Effector memory CD4-positive, alpha-beta T cell (primary cell): ENCODE measurements around the gene ZNF502.
A peak's percentile ranks its signal among the peaks of the same experiment; 100 is the strongest.

ENCODE experiments used
- DNase-seq, 3 donors: peaks; one replicate each; pipeline ENCODE4 v3.0.0-alpha.2; 2020
- H3K27ac ChIP-seq: 2 replicates; pipeline ENCODE4 v1.7.0; 2013; ENCODE audit warnings: mild to moderate bottlenecking, low read length, moderate library complexity; ENCODE audit not compliant: insufficient read depth, poor library complexity, severe bottlenecking
- H3K27me3 ChIP-seq: replicated peaks from 2 replicates; pipeline ENCODE4 v1.7.0; 2013; ENCODE audit warnings: mild to moderate bottlenecking, low read length; ENCODE audit not compliant: insufficient read depth, control insufficient read depth, poor library complexity, severe bottlenecking
- H3K36me3 ChIP-seq: 2 replicates; pipeline ENCODE4 v1.7.0; 2013; ENCODE audit warnings: mild to moderate bottlenecking, low read length, moderate library complexity; ENCODE audit not compliant: control insufficient read depth, insufficient read depth
- H3K4me1 ChIP-seq: 2 replicates; pipeline ENCODE4 v1.7.0; 2013; ENCODE audit warnings: low read length, mild to moderate bottlenecking; ENCODE audit not compliant: control insufficient read depth, insufficient read depth, poor library complexity, severe bottlenecking
- H3K4me3 ChIP-seq: 2 replicates; pipeline ENCODE4 v1.7.0; 2013; ENCODE audit warnings: low read length, low read depth, mild to moderate bottlenecking; ENCODE audit not compliant: insufficient read depth, poor library complexity, severe bottlenecking
- H3K9me3 ChIP-seq: 2 replicates; pipeline ENCODE4 v1.7.0; 2013; ENCODE audit warnings: mild to moderate bottlenecking, low read length, moderate library complexity; ENCODE audit not compliant: control insufficient read depth

The ZNF502 gene

GRCh38 chr3:44685128-44685800 is 27.2 kb upstream of the ZNF502 start:
- DNase-seq: peak in 1 of 3 donors; percentile 2
- Histone ChIP-seq H3K27ac (no peak overlapping the region), H3K27me3 (peaks cover 2% of the 10 kb centered on the region), H3K4me1 (no peaks in the 10 kb centered on the region), H3K4me3 (peak overlapping the region; percentile 66), H3K9me3 (peaks cover 6% of the 10 kb centered on the region), H3K36me3 (no peaks in the 10 kb centered on the region)

DNA sequence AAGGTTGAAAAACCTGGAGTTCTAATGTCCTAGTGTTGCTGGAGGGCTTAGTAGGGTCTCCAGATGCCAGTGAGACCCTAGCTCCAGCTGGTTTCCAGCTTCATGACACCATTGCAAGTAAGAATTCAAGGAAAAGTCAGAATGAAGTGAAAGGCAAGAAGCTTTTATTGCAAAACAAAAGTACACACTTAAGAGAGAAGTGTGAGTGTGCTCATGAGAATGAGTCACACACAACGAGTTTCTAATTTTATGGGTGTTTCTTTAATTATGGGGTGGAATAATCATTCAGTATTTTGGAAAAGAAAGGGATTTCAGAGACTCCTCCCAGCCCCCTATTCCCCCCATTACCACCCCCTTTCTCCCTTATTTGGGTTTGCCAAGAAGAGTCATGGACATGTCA is 24.6 kb upstream of the ZNF502 start:
- no peak overlapping the region for H3K4me3 ChIP-seq
- H3K4me1 ChIP-seq: no peaks in the 10 kb centered on the region
- H3K27me3 ChIP-seq: peaks cover 2% of the 10 kb centered on the region
- DNase-seq: no peak
- no peaks in the 10 kb centered on the region for H3K36me3 ChIP-seq
- no peak overlapping the region for H3K27ac ChIP-seq
- peaks cover 6% of the 10 kb centered on the region for H3K9me3 ChIP-seq

DNA sequence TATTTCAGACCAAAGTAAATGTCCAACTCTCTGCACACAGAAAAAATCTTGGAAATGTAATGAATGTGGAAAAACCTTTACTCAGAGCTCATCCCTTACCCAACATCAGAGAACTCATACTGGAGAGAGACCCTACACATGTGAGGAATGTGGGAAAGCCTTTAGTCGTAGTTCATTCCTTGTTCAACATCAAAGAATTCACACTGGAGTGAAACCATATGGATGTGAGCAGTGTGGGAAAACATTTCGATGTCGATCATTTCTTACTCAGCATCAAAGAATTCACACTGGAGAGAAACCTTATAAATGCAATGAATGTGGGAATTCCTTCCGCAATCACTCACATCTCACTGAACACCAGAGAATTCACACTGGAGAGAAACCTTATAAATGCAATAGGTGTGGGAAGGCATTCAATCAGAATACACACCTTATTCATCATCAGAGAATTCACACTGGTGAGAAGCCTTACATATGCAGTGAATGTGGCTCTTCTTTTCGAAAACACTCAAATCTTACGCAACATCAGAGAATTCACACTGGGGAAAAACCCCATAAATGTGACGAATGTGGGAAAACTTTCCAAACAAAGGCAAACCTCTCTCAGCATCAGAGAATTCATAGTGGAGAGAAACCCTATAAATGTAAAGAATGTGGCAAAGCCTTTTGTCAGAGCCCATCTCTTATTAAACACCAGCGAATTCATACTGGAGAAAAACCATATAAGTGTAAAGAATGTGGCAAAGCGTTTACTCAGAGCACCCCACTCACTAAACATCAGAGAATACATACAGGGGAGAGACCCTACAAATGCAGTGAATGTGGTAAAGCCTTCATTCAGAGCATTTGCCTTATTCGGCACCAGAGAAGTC is 9.0 kb downstream of the ZNF502 start:
- no peak for DNase-seq
- H3K36me3 ChIP-seq: peaks cover 17% of the 10 kb centered on the region
- no peaks in the 10 kb centered on the region for H3K4me1 ChIP-seq
- H3K4me3 ChIP-seq: no peak overlapping the region
- H3K9me3 ChIP-seq: peaks cover 68% of the 10 kb centered on the region
- H3K27me3 ChIP-seq: no peaks in the 10 kb centered on the region
- no peak overlapping the region for H3K27ac ChIP-seq

DNA sequence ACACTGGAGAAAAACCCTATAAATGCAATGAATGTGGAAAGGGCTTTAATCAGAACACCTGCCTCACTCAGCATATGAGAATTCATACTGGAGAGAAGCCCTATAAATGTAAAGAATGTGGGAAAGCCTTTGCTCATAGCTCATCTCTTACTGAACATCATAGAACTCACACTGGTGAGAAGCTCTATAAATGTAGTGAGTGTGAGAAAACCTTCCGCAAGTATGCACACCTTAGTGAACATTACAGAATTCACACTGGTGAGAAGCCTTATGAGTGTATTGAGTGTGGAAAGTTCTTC is 9.6 kb downstream of the ZNF502 start:
- Histone ChIP-seq H3K36me3 (peaks cover 17% of the 10 kb centered on the region), H3K9me3 (peaks cover 67% of the 10 kb centered on the region), H3K27ac (no peak overlapping the region), H3K4me3 (no peak overlapping the region), H3K27me3 (no peaks in the 10 kb centered on the region), H3K4me1 (no peaks in the 10 kb centered on the region)
- no peak for DNase-seq

GRCh38 chr3:44729384-44729910 is 17.0 kb downstream of the ZNF502 start, which contains the start of gene ZNF501:
ZNF501 (plus strand) TSS chr3:44729635; CDS start chr3:44734422, 4,787 bp downstream.
- Histone ChIP-seq H3K4me1 (no peaks in the 10 kb centered on the region), H3K9me3 (peaks cover 27% of the 10 kb centered on the region), H3K27me3 (no peaks in the 10 kb centered on the region), H3K4me3 (peak within 1 kb of the TSS; percentile 70), H3K36me3 (peaks cover 24% of the 10 kb centered on the region), H3K27ac (no peak within 1 kb of the TSS)
- peak; percentile 63 to 75 (median 69) for DNase-seq

GRCh38 chr3:44734646-44735168 is 22.2 kb downstream of the ZNF502 start:
- Histone ChIP-seq H3K27me3 (no peaks in the 10 kb centered on the region), H3K4me1 (no peaks in the 10 kb centered on the region), H3K4me3 (no peak overlapping the region), H3K27ac (no peak overlapping the region), H3K36me3 (peaks cover 24% of the 10 kb centered on the region), H3K9me3 (peaks cover 35% of the 10 kb centered on the region)
- no peak for DNase-seq

GRCh38 chr3:44761101-44761423 is 48.6 kb downstream of the ZNF502 start:
- DNase-seq: no peak
- no peaks in the 10 kb centered on the region for H3K9me3 ChIP-seq
- H3K27ac ChIP-seq: peak overlapping the region; percentile 72
- H3K36me3 ChIP-seq: peaks cover 5% of the 10 kb centered on the region
- H3K27me3 ChIP-seq: no peaks in the 10 kb centered on the region
- H3K4me3 ChIP-seq: peak overlapping the region; percentile 89
- H3K4me1 ChIP-seq: peaks cover 3% of the 10 kb centered on the region

DNA sequence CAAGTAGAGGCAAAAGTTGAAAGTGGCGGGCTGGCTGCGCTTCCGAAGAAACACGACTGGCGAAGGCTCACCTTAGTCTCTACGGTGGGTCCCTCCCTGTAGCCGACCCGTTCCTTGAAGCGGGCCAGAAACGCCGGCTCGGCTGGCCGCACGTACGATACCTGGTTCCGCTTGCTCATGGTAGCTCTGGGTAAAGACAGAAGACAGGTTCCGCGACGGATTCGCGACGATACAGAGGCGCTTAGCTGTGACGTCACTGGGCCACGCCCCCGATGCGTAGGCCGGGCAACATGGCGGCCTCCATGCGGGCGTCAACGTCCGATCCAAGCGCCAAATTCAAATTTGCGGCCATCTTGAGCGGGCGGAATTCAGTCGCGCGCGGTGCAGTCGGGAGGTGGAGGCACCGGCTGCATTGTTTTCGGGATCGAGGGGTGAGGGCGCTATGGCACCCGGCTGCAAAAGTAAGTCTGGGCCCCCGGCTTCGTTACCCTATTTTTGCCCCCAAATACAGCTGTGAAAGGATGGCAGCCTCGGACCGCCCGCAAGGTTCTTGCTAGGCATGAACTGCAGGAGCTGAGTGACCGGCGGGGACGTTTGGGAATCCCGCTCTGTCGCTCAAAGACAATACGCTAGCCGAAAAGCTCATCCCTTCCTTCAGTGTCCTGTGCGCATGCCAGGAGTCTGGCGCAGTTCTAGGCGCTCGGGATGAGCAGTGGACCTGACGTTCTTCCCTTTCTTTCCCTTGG is 49.1 kb downstream of the ZNF502 start, which contains the start of the genes KIAA1143 and KIF15:
Gene KIAA1143, minus strand, starts transcription at position 196 of the 746 bp plus-strand sequence. Its CDS starts 17 bp downstream, at position 179.
Gene KIF15, plus strand, starts transcription at position 371 of the 746 bp plus-strand sequence. Its CDS starts 72 bp downstream, at position 443.
- H3K4me3 ChIP-seq: peak within 1 kb of the TSS; percentile 89
- H3K4me1 ChIP-seq: peaks cover 3% of the 10 kb centered on the region
- DNase-seq: peak; percentile 89 to 94 (median 92)
- no peaks in the 10 kb centered on the region for H3K36me3 ChIP-seq
- H3K9me3 ChIP-seq: no peaks in the 10 kb centered on the region
- peak within 1 kb of the TSS; percentile 72 for H3K27ac ChIP-seq
- no peaks in the 10 kb centered on the region for H3K27me3 ChIP-seq

DNA sequence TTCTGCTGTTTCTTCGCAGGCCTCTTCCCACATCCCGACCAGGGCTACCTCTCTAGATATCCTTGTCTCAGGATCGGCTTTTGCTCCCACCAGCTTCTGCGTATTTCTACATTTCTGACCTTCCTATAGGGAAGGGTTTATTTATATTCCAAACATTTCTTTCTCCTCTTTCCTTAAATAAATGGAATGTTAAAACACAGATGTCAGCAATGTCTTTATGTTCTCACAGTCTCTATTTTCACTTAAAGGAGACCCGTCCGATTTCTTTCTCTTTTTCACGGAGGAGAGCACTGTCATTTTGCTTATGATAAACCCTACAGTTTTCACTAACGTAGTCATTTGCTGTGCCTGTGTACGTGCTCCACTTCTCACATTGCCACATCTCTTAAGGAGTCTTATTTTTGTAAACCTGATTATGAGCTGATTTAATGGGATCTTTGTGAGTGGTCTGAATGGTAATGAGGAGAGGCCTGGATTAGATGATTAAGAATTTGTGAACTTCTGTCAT is 49.8 kb downstream of the ZNF502 start:
- peak overlapping the region; percentile 89 for H3K4me3 ChIP-seq

More for the DNA sequence above, 49.8 kb downstream of the ZNF502 start:
- Histone ChIP-seq H3K36me3 (no peaks in the 10 kb centered on the region), H3K9me3 (no peaks in the 10 kb centered on the region), H3K27ac (no peak overlapping the region), H3K27me3 (no peaks in the 10 kb centered on the region), H3K4me1 (peaks cover 3% of the 10 kb centered on the region)
- DNase-seq: no peak
